ENCODE data around the gene ARRDC4. TPM values are rescaled to one million over a fixed set of nuclear protein-coding genes. Genes with fewer than 3 reads are reported as not detected.

Gene ARRDC4
- total and polyA plus RNA-seq, 9 of the 15 experiments (the other 6 are each of a cell fraction or from before 2014, with no cell fraction given) = 4.3 to 16.1 (median 14.4) TPM

DNA sequence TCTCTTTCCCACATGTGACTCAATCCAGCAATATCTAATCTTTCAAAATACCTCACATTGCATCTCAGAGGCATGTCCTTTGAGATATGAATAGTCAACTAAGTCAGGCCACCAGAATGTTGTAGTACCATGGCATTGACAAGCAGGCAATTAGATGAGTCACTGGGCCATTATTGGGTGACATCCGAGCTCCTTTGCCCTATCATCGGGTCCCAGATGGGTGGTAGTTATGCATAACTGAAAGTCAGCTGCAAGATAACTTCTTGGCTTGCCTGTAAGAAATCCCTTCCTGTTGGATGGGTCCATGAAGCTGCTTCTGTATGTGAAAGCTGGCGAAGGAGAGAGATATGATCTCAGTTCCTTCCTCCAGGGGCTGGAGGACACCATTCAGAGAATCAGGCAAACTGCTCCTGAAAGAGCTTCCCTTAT lies 32.8 kb downstream of the ARRDC4 start (continued):
- TF ChIP-seq, protein P1, sequence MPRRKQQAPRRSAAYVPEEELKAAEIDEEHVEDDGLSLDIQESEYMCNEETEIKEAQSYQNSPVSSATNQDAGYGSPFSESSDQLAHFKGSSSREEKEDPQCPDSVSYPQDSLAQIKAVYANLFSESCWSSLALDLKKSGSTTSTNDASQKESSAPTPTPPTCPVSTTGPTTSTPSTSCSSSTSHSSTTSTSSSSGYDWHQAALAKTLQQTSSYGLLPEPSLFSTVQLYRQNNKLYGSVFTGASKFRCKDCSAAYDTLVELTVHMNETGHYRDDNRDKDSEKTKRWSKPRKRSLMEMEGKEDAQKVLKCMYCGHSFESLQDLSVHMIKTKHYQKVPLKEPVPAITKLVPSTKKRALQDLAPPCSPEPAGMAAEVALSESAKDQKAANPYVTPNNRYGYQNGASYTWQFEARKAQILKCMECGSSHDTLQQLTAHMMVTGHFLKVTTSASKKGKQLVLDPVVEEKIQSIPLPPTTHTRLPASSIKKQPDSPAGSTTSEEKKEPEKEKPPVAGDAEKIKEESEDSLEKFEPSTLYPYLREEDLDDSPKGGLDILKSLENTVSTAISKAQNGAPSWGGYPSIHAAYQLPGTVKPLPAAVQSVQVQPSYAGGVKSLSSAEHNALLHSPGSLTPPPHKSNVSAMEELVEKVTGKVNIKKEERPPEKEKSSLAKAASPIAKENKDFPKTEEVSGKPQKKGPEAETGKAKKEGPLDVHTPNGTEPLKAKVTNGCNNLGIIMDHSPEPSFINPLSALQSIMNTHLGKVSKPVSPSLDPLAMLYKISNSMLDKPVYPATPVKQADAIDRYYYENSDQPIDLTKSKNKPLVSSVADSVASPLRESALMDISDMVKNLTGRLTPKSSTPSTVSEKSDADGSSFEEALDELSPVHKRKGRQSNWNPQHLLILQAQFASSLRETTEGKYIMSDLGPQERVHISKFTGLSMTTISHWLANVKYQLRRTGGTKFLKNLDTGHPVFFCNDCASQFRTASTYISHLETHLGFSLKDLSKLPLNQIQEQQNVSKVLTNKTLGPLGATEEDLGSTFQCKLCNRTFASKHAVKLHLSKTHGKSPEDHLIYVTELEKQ (CRISPR knock-in tag; IDR thresholded peaks at IDR 0.05) = no peak
- TF ChIP-seq ZNF76 (CRISPR knock-in tag; IDR thresholded peaks at IDR 0.05; ENCODE audit: borderline replicate concordance) = no peak
- TF ChIP-seq, protein P2, sequence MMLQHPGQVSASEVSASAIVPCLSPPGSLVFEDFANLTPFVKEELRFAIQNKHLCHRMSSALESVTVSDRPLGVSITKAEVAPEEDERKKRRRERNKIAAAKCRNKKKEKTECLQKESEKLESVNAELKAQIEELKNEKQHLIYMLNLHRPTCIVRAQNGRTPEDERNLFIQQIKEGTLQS (IDR thresholded peaks at IDR 0.05) = peak; percentile 92
- TF ChIP-seq, protein P2 (CRISPR knock-in tag; conservative IDR thresholded peaks at IDR 0.05) = no peak
- TF ChIP-seq, protein P3, sequence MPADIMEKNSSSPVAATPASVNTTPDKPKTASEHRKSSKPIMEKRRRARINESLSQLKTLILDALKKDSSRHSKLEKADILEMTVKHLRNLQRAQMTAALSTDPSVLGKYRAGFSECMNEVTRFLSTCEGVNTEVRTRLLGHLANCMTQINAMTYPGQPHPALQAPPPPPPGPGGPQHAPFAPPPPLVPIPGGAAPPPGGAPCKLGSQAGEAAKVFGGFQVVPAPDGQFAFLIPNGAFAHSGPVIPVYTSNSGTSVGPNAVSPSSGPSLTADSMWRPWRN (IDR thresholded peaks at IDR 0.05; ENCODE audit: low read depth) = peak; percentile 89
- TF ChIP-seq SMAD1 (IDR thresholded peaks at IDR 0.05; ENCODE audit: low read depth, low read length, partially characterized antibody) = no peak
- TF ChIP-seq ZSCAN32 (CRISPR knock-in tag; IDR thresholded peaks at IDR 0.05) = no peak
- TF ChIP-seq ZNF217 (CRISPR knock-in tag; IDR thresholded peaks at IDR 0.05) = no peak
- TF ChIP-seq NFRKB (IDR thresholded peaks at IDR 0.05; ENCODE audit: low read depth) = no peak
- no peak for TF ChIP-seq TAF15 (IDR thresholded peaks at IDR 0.05; ENCODE audit: low read depth, low read length)
- TF ChIP-seq, protein P4, sequence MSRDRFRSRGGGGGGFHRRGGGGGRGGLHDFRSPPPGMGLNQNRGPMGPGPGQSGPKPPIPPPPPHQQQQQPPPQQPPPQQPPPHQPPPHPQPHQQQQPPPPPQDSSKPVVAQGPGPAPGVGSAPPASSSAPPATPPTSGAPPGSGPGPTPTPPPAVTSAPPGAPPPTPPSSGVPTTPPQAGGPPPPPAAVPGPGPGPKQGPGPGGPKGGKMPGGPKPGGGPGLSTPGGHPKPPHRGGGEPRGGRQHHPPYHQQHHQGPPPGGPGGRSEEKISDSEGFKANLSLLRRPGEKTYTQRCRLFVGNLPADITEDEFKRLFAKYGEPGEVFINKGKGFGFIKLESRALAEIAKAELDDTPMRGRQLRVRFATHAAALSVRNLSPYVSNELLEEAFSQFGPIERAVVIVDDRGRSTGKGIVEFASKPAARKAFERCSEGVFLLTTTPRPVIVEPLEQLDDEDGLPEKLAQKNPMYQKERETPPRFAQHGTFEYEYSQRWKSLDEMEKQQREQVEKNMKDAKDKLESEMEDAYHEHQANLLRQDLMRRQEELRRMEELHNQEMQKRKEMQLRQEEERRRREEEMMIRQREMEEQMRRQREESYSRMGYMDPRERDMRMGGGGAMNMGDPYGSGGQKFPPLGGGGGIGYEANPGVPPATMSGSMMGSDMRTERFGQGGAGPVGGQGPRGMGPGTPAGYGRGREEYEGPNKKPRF (IDR thresholded peaks at IDR 0.05; ENCODE audit: low read depth, low read length) = no peak
- TF ChIP-seq, protein P5, sequence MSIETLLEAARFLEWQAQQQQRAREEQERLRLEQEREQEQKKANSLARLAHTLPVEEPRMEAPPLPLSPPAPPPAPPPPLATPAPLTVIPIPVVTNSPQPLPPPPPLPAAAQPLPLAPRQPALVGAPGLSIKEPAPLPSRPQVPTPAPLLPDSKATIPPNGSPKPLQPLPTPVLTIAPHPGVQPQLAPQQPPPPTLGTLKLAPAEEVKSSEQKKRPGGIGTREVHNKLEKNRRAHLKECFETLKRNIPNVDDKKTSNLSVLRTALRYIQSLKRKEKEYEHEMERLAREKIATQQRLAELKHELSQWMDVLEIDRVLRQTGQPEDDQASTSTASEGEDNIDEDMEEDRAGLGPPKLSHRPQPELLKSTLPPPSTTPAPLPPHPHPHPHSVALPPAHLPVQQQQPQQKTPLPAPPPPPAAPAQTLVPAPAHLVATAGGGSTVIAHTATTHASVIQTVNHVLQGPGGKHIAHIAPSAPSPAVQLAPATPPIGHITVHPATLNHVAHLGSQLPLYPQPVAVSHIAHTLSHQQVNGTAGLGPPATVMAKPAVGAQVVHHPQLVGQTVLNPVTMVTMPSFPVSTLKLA (conservative IDR thresholded peaks at IDR 0.05) = peak in 1 of 2 experiments; percentile 59; a peak in 2 of 4 replicates
- no peak for TF ChIP-seq KAT2B (IDR thresholded peaks at IDR 0.05; ENCODE audit: low read depth, low read length)
- TF ChIP-seq, protein P6, sequence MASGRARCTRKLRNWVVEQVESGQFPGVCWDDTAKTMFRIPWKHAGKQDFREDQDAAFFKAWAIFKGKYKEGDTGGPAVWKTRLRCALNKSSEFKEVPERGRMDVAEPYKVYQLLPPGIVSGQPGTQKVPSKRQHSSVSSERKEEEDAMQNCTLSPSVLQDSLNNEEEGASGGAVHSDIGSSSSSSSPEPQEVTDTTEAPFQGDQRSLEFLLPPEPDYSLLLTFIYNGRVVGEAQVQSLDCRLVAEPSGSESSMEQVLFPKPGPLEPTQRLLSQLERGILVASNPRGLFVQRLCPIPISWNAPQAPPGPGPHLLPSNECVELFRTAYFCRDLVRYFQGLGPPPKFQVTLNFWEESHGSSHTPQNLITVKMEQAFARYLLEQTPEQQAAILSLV (tag; IDR thresholded peaks at IDR 0.05) = no peak
- TF ChIP-seq POU5F1 (IDR thresholded peaks at IDR 0.05; ENCODE audit: borderline replicate concordance, low read depth, low read length, partially characterized antibody) = no peak
- no peak for TF ChIP-seq YBX1 (IDR thresholded peaks at IDR 0.05)
- peak; percentile 89 for TF ChIP-seq ZNF644 (tag; IDR thresholded peaks at IDR 0.05; ENCODE audit: low read depth)
- TF ChIP-seq JUND (IDR thresholded peaks at IDR 0.05; ENCODE audit: borderline replicate concordance, low read depth, low read length) = peak; percentile 95
- TF ChIP-seq JUND (tag; IDR thresholded peaks at IDR 0.05; ENCODE audit: borderline replicate concordance, low read depth, low read length) = peak; percentile 94; the same call in 2 of the 3 replicates
